Lower leg skin (tissue), 3 donors: Measurements from ENCODE around the gene EMP3.

Experiments used
- POLR2A ChIP-seq, 2 donors: fragments of 450-650 bp; IDR thresholded peaks; one replicate each; pipeline ENCODE4 v1.6.1; 2016 to 2017; ENCODE audit warnings: antibody characterized with exemption in 2 of 2, mild to moderate bottlenecking in 1 of 2, moderate library complexity in 1 of 2
- TF ChIP-seq, protein P1 (sequence below), 3 donors: fragments of 450-650 bp; IDR thresholded peaks; one replicate each; pipeline ENCODE4 v1.5.1; 2016; ENCODE audit warnings: antibody characterized with exemption in 3 of 3, mild to moderate bottlenecking in 3 of 3, moderate library complexity in 2 of 3

DNA sequence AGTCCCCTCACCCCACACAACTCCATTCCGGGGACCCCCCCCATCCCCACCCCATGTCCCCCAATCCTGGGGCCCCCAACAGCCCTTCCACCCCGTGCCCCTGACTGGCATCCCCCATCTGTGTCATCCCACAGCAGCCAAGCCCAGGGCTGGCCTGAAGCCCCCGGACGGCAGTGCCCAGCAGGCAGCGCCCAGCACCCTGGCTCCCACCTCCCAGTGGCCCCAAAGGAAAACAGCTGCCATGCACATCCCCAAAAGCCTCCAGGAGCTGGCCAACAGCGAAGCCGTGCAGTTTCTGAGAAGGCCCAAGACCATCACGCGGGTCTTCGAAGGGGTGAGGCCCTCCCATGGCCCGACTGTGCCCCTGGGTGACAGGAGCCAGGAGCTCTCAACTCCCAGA is 40.2 kb downstream of the EMP3 start:
- TF ChIP-seq, protein P1, sequence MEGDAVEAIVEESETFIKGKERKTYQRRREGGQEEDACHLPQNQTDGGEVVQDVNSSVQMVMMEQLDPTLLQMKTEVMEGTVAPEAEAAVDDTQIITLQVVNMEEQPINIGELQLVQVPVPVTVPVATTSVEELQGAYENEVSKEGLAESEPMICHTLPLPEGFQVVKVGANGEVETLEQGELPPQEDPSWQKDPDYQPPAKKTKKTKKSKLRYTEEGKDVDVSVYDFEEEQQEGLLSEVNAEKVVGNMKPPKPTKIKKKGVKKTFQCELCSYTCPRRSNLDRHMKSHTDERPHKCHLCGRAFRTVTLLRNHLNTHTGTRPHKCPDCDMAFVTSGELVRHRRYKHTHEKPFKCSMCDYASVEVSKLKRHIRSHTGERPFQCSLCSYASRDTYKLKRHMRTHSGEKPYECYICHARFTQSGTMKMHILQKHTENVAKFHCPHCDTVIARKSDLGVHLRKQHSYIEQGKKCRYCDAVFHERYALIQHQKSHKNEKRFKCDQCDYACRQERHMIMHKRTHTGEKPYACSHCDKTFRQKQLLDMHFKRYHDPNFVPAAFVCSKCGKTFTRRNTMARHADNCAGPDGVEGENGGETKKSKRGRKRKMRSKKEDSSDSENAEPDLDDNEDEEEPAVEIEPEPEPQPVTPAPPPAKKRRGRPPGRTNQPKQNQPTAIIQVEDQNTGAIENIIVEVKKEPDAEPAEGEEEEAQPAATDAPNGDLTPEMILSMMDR (IDR thresholded peaks at IDR 0.05) = no peak
- no peak for TF ChIP-seq POLR2A (IDR thresholded peaks at IDR 0.05)
